SK-N-SH (cell line): ENCODE results near the gene BEGAIN.

ENCODE experiments used
- CTCF ChIP-seq: fragments of 200-600 bp; sonication (generic); IDR thresholded peaks from 2 replicates; pipeline ENCODE4 v1.6.1; 2017; ENCODE audit warnings: antibody characterized with exemption, mild to moderate bottlenecking, moderate library complexity
- FOSL2 ChIP-seq: IDR thresholded peaks from 2 replicates; pipeline ENCODE4 v1.4.0; 2012; ENCODE audit warnings: low read depth, mild to moderate bottlenecking, moderate library complexity, borderline replicate concordance
- NRF1 ChIP-seq: IDR thresholded peaks from 2 replicates; pipeline ENCODE4 v1.6.1; 2012; ENCODE audit warnings: low read depth, mild to moderate bottlenecking, low read length
- PBX3 ChIP-seq: IDR thresholded peaks from 2 replicates; pipeline ENCODE4; 2012
- REST ChIP-seq: IDR thresholded peaks from 2 replicates; pipeline ENCODE4 v1.6.1; 2012; ENCODE audit warnings: mild to moderate bottlenecking, low read depth, low read length, moderate library complexity
- SMC3 ChIP-seq: IDR thresholded peaks from 2 replicates; pipeline ENCODE4 v1.6.1; 2012; ENCODE audit warnings: low read depth, low read length, improper control_type of control experiment
- USF2 ChIP-seq: fragments of 150-350 bp; IDR thresholded peaks from 2 replicates; pipeline ENCODE4 v1.6.1; 2017; ENCODE audit warnings: antibody characterized with exemption, low read length, low read depth, borderline replicate concordance
- YY1 ChIP-seq: IDR thresholded peaks from 2 replicates; pipeline ENCODE4 v1.4.0; 2012; ENCODE audit warnings: low read depth, mild to moderate bottlenecking

GRCh38 chr14:100599981-100600380 lies 12.8 kb upstream of the BEGAIN start:
- no peak for TF ChIP-seq CTCF
- TF ChIP-seq USF2: no peak
- TF ChIP-seq FOSL2: no peak
- no peak for TF ChIP-seq PBX3
- no peak for TF ChIP-seq REST
- TF ChIP-seq NRF1: no peak
- no peak for TF ChIP-seq SMC3
- TF ChIP-seq YY1: no peak
